Measurements from ENCODE around the gene HOMER1. TPM values are rescaled to one million over a fixed set of nuclear protein-coding genes. Genes with fewer than 3 reads are reported as not detected.

HOMER1 gene
- polyA plus RNA-seq, 3 donors: 0.03 to 0.62 (median 0.04) TPM

DNA sequence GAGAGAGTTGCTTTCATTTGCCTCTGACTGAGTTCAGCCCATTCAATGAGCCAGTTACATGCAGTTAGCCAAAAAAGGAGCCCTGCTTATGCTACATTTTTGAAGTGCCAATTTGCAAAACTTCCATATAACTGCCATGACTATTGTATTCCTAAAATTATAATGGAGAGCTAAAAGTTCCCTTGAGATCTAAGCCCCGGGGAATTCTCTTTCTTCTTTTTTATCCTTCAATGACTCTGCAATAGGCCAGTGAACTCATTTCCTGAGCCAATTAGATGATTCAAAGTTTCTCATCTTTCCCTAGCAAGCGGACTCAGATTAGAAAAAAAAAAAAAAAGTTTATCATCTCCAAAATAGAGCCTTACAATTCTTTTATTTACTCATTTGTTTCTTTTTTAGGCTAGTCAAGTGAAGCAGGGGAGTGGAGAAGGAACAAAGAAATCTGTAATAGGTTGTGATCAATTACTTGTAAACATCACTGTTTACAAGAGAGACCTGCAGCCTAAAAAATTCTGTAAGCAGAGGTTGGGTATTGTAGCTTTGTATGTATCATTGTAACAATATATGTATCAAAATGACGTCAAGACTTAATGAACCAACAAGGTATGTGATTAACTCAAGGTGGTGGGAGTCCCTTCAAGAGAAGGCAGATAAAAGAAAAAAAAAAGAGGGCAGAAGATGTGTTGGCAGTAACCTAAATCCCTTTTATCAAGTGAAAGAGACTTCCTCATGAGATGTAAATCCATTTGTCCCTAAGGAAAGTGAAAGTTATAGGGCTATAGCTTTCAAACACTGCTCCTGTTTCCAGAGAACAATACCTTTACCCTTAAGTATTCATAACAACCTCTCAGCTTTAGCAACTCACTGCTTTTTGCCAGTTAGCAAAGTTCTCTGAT, 48.7 kb upstream of the HOMER1 start:
- Histone ChIP-seq H3K27me3 (ENCODE audit: control insufficient read depth in 2 of 2, insufficient read depth in 2 of 2, low read length in 2 of 2) (no peaks in the 10 kb centered on the region), H3K4me3 (replicated peaks in 1 of 3; ENCODE audit: low read depth in 2 of 3, low read length in 3 of 3) (no peak overlapping the region), H3K4me1 (ENCODE audit: control insufficient read depth in 1 of 2, insufficient read depth in 2 of 2, low read length in 2 of 2) (no peaks in the 10 kb centered on the region), H3K4me2 (replicated peaks; ENCODE audit: extremely low read depth, low read length, poor library complexity, severe bottlenecking) (no peak overlapping the region), H3K27ac (ENCODE audit: low read depth in 1 of 2, low read length in 2 of 2) (no peak overlapping the region), H3K9me3 (replicated peaks in 1 of 2; ENCODE audit: control insufficient read depth in 1 of 2, insufficient read depth in 1 of 2, low read length in 2 of 2) (no peaks in the 10 kb centered on the region), H2AFZ (ENCODE audit: insufficient read depth, low read depth, low read length, poor library complexity, severe bottlenecking) (peak overlapping the region; percentile 17), H4K20me1 (ENCODE audit: insufficient read depth, low read length) (no peaks in the 10 kb centered on the region), H3K9ac (ENCODE audit: insufficient read depth, low read length, poor library complexity, severe bottlenecking) (no peak overlapping the region), H3K36me3 (replicated peaks in 1 of 2; ENCODE audit: control insufficient read depth in 1 of 2, insufficient read depth in 2 of 2, low read length in 2 of 2) (no peaks in the 10 kb centered on the region), H3K79me2 (ENCODE audit: insufficient read depth, low read length) (no peaks in the 10 kb centered on the region)
- DNase-seq: no peak
- Mint-ChIP-seq H3K9me3 (peaks cover 0 to 1% (median 0%) of the 10 kb centered on the region in 7 donors), H3K4me1 (peaks cover 8% of the 10 kb centered on the region), H3K27ac (no peak overlapping the region), H3K4me3 (no peak overlapping the region), H3K27me3 (ENCODE audit: low read depth in 3 of 3) (peaks cover 2 to 6% (median 3%) of the 10 kb centered on the region in 3 donors), H3K36me3 (no peaks in the 10 kb centered on the region)
- TF ChIP-seq, protein P1, sequence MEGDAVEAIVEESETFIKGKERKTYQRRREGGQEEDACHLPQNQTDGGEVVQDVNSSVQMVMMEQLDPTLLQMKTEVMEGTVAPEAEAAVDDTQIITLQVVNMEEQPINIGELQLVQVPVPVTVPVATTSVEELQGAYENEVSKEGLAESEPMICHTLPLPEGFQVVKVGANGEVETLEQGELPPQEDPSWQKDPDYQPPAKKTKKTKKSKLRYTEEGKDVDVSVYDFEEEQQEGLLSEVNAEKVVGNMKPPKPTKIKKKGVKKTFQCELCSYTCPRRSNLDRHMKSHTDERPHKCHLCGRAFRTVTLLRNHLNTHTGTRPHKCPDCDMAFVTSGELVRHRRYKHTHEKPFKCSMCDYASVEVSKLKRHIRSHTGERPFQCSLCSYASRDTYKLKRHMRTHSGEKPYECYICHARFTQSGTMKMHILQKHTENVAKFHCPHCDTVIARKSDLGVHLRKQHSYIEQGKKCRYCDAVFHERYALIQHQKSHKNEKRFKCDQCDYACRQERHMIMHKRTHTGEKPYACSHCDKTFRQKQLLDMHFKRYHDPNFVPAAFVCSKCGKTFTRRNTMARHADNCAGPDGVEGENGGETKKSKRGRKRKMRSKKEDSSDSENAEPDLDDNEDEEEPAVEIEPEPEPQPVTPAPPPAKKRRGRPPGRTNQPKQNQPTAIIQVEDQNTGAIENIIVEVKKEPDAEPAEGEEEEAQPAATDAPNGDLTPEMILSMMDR (IDR thresholded peaks at IDR 0.05): no peak
- WGBS (ENCODE audit: insufficient coverage): 89% methylated on average over 1 of the region's 3 CpGs
- intact Hi-C loops (cut with micrococcal nuclease): no loop called here

- TF ChIP-seq, protein P1 (IDR thresholded peaks at IDR 0.05): no peak
- Histone ChIP-seq H3K27ac (ENCODE audit: low read depth in 1 of 2, low read length in 2 of 2) (no peak overlapping the region), H3K36me3 (replicated peaks in 1 of 2; ENCODE audit: control insufficient read depth in 1 of 2, insufficient read depth in 2 of 2, low read length in 2 of 2) (no peaks in the 10 kb centered on the region), H3K9ac (ENCODE audit: insufficient read depth, low read length, poor library complexity, severe bottlenecking) (no peak overlapping the region), H3K79me2 (ENCODE audit: insufficient read depth, low read length) (no peaks in the 10 kb centered on the region), H3K27me3 (ENCODE audit: control insufficient read depth in 2 of 2, insufficient read depth in 2 of 2, low read length in 2 of 2) (no peaks in the 10 kb centered on the region), H3K4me1 (ENCODE audit: control insufficient read depth in 1 of 2, insufficient read depth in 2 of 2, low read length in 2 of 2) (no peaks in the 10 kb centered on the region), H3K9me3 (replicated peaks in 1 of 2; ENCODE audit: control insufficient read depth in 1 of 2, insufficient read depth in 1 of 2, low read length in 2 of 2) (no peaks in the 10 kb centered on the region), H3K4me3 (replicated peaks in 1 of 3; ENCODE audit: low read depth in 2 of 3, low read length in 3 of 3) (no peak overlapping the region), H4K20me1 (ENCODE audit: insufficient read depth, low read length) (no peaks in the 10 kb centered on the region), H3K4me2 (replicated peaks; ENCODE audit: extremely low read depth, low read length, poor library complexity, severe bottlenecking) (no peak overlapping the region), H2AFZ (ENCODE audit: insufficient read depth, low read depth, low read length, poor library complexity, severe bottlenecking) (peak overlapping the region; percentile 30)
- DNase-seq: no peak
- Mint-ChIP-seq H3K27me3 (ENCODE audit: low read depth in 3 of 3) (peaks cover 2 to 4% (median 3%) of the 10 kb centered on the region in 3 donors), H3K4me1 (peaks cover 8% of the 10 kb centered on the region), H3K9me3 (peaks cover 0 to 1% (median 0%) of the 10 kb centered on the region in 7 donors), H3K36me3 (no peaks in the 10 kb centered on the region), H3K27ac (peak overlapping the region in 1 of 7 donors; percentile 65), H3K4me3 (peak overlapping the region in 1 of 2 donors; percentile 11)
- intact Hi-C loops (cut with micrococcal nuclease): no loop called here
- WGBS (ENCODE audit: insufficient coverage): no CpG with 5 or more reads among the region's 3 CpGs
Measured at GRCh38 chr5:79561525-79561893, 47.6 kb upstream of the HOMER1 start.

All from CD14-positive monocyte (primary cell).